K562 (cell line): ENCODE data around the gene NADK. TPM values are rescaled to one million over a fixed set of nuclear protein-coding genes. Genes with fewer than 3 reads are reported as not detected.

Source experiments
- EHMT2 ChIP-seq: fragments of 450-650 bp; IDR thresholded peaks from 2 replicates; pipeline ENCODE4 v1.6.1; 2018; ENCODE audit warnings: antibody characterized with exemption
- ELF4 ChIP-seq: fragments of 450-650 bp; formaldehyde crosslinking; IDR thresholded peaks from 2 replicates; pipeline ENCODE4 v1.4.0; 2022; ENCODE audit warnings: missing genetic modification characterization
- FOS ChIP-seq: IDR thresholded peaks from 3 replicates; pipeline ENCODE4 v1.6.1; 2011; ENCODE audit not compliant: insufficient read length; ENCODE audit errors: extremely low read depth
- GTF2E2 ChIP-seq: fragments of 200-800 bp; sonication (Bioruptor generic); IDR thresholded peaks from 2 replicates; pipeline ENCODE4 v1.6.1; 2016; ENCODE audit warnings: missing genetic modification characterization, missing compliant biosample characterization
- HCFC1 ChIP-seq: IDR thresholded peaks from 2 replicates; pipeline ENCODE4 v1.6.1; 2012; ENCODE audit warnings: low read depth, low read length, improper control_type of control experiment
- HDAC3 ChIP-seq: fragments of 450-650 bp; IDR thresholded peaks from 2 replicates; pipeline ENCODE4 v1.6.1; 2018; ENCODE audit warnings: borderline replicate concordance, mild to moderate bottlenecking, moderate library complexity; ENCODE audit not compliant: partially characterized antibody
- KAT2B ChIP-seq: IDR thresholded peaks from one replicate; pipeline ENCODE4 v1.6.1; 2012; ENCODE audit warnings: low read depth, mild to moderate bottlenecking, control low read depth, inconsistent platforms, low read length, moderate library complexity
- NR4A1 ChIP-seq, 2 experiments: fragments of 250-450 bp in 1 of 2; fragments of 450-650 bp in 1 of 2; sonication (Bioruptor Pico) in 1 of 2; IDR thresholded peaks; 2 replicates each; pipeline versions ENCODE4 v1.4.0 to v1.6.1; 2016 to 2020; ENCODE audit warnings: mild to moderate bottlenecking in 2 of 2, missing compliant biosample characterization in 1 of 2, missing genetic modification characterization in 1 of 2, moderate library complexity in 1 of 2
- NUFIP1 ChIP-seq: fragments of 450-650 bp; IDR thresholded peaks from 2 replicates; pipeline ENCODE4 v1.6.1; 2018; ENCODE audit not compliant: partially characterized antibody
- OTX1 ChIP-seq: fragments of 450-650 bp; formaldehyde crosslinking; IDR thresholded peaks from 2 replicates; pipeline ENCODE4 v1.4.0; 2022; ENCODE audit warnings: mild to moderate bottlenecking
- PHF21A ChIP-seq: fragments of 450-650 bp; IDR thresholded peaks from 2 replicates; pipeline ENCODE4 v1.6.1; 2017; ENCODE audit warnings: low read depth, borderline replicate concordance
- PHTF2 ChIP-seq: fragments of 250-450 bp; sonication (Bioruptor Pico); IDR thresholded peaks from 2 replicates; pipeline ENCODE4 v1.5.0; 2021; ENCODE audit warnings: mild to moderate bottlenecking
- PPARD ChIP-seq: fragments of 250-450 bp; sonication (Bioruptor Pico); IDR thresholded peaks from 2 replicates; pipeline ENCODE4 v1.8.0; 2022; ENCODE audit warnings: inconsistent platforms, mild to moderate bottlenecking, moderate library complexity
- PYGO2 ChIP-seq: fragments of 450-650 bp; IDR thresholded peaks from 2 replicates; pipeline ENCODE4 v1.6.1; 2016; ENCODE audit warnings: mild to moderate bottlenecking, missing genetic modification characterization, moderate library complexity, missing compliant biosample characterization
- RHOXF2B ChIP-seq: fragments of 250-450 bp; sonication (Bioruptor Pico); conservative IDR thresholded peaks from 2 replicates; pipeline ENCODE4 v1.5.1; 2021
- SIN3B ChIP-seq: fragments of 450-650 bp; IDR thresholded peaks from 2 replicates; pipeline ENCODE4 v1.6.1; 2017; ENCODE audit warnings: low read depth, mild to moderate bottlenecking, moderate library complexity
- SNIP1 ChIP-seq: fragments of 450-650 bp; IDR thresholded peaks from 2 replicates; pipeline ENCODE4 v1.7.1; 2017; ENCODE audit warnings: low read depth, mild to moderate bottlenecking
- SRSF7 ChIP-seq: fragments of 200-400 bp; formaldehyde crosslinking; optimal IDR thresholded peaks from 2 replicates; pipeline ENCODE3; 2017; ENCODE audit warnings: mild to moderate bottlenecking, low read depth, low read length
- SUPT5H ChIP-seq: fragments of 450-650 bp; IDR thresholded peaks from 2 replicates; pipeline ENCODE4 v1.6.1; 2016
- YY1 ChIP-seq, 3 experiments: IDR thresholded peaks; 2 replicates each; pipeline ENCODE4 v1.6.1; 2011; ENCODE audit warnings: low read length in 2 of 3, mild to moderate bottlenecking in 2 of 3, moderate library complexity in 2 of 3, borderline replicate concordance in 1 of 3, control low read depth in 1 of 3, low read depth in 1 of 3; ENCODE audit not compliant: insufficient read depth in 3 of 3, insufficient replicate concordance in 2 of 3, control insufficient read depth in 1 of 3, insufficient read length in 1 of 3; ENCODE audit errors: extremely low read depth in 1 of 3
- polyA plus RNA-seq, 8 experiments: library from polyadenylated mRNA; depleted of rRNA in 4 of 8; stranded (reverse) in 5 of 8; unstranded in 3 of 8; fragments of >200 nt; fragmentation: Nextera tagmentation in 2 of 8; fragmentation: Illumina TruSeq in 1 of 8; extraction: Ambion mirVana in 2 of 8; extraction: Trizol in 1 of 8; gene quantifications; 2 replicates each; pipeline versions ENCODE4 v1.2.1 to v1.2.3, GENCODE V29; 2011 to 2014; ENCODE audit warnings: inconsistent platforms in 1 of 8, missing spikeins in 1 of 8
- total RNA-seq, 7 experiments: library from RNA; depleted of rRNA in 6 of 7; stranded (reverse); fragments of >200 nt in 6 of 7; fragmentation: Illumina TruSeq in 2 of 7; extraction: Trizol in 2 of 7; gene quantifications; 2 replicates each; pipeline versions ENCODE4 v1.2.1 to v1.2.3, GENCODE V29; 2011 to 2021; ENCODE audit warnings: low replicate concordance in 1 of 7
- TF ChIP-seq, protein P1 (sequence below): fragments of 250-450 bp; sonication (Bioruptor Pico); IDR thresholded peaks from 2 replicates; pipeline ENCODE4 v1.8.0; 2021; ENCODE audit warnings: borderline replicate concordance, mild to moderate bottlenecking, moderate library complexity; ENCODE audit not compliant: poor library complexity, severe bottlenecking
- TF ChIP-seq, protein P2 (sequence below): IDR thresholded peaks from 2 replicates; pipeline ENCODE4 v1.6.1; 2016; ENCODE audit warnings: missing genetic modification characterization, missing compliant biosample characterization
- TF ChIP-seq, protein P3 (sequence below): sonication (generic); formaldehyde crosslinking; IDR thresholded peaks from 2 replicates; pipeline ENCODE4 v1.8.0; 2022; ENCODE audit warnings: missing genetic modification reagents, mild to moderate bottlenecking, moderate library complexity, borderline replicate concordance
- TF ChIP-seq, protein P4 (sequence below): IDR thresholded peaks from 2 replicates; pipeline ENCODE4 v1.6.1; 2012; ENCODE audit warnings: low read depth, low read length, improper control_type of control experiment, borderline replicate concordance

NADK gene
- total and polyA plus RNA-seq, 9 of the 15 experiments (the other 6 are each of a cell fraction or from before 2014, with no cell fraction given): 1.5 to 135 (median 75.1) TPM

DNA sequence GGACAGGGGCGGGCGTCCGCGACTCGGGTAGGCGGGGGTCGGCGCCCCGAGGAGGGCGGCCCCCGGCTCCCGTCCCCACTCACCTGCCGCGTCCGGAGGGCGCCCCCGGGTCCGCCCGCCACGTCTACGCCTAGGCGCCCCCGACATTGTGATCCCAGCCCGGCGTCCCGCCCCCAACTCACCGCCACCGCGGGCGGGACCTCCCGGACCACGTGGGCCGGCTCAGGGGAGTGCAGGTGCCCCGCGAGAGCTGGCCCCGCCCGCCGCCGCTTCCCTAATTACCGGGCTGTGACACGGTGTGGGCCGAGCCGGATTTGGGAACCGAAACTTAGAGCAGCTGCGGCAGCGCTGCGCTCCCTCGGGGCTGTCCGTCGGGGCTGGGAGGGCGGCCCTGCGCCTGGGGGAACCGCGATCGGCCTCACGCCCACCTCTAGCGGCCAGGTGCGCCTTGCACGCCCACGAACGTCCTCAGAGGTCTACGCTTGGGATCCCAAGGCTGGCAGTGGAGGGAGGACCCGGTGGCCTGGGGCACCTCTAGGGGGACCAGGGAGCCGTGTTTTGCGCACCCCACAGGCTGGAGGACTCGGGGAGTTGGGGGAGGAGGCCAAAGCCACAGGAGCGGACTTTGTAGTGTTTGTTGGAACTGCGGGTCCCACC, 521 bp upstream of the NADK start (continued):
- TF ChIP-seq NUFIP1 (no peak), OTX1 (CRISPR knock-in tag) (no peak), ELF4 (CRISPR knock-in tag) (no peak), EHMT2 (no peak), PPARD (no peak), NR4A1 (CRISPR knock-in tag; IDR thresholded peaks at IDR 0.05) (peak; percentile 52; the same call in 1 of the 2 replicates), NR4A1 (tag; IDR thresholded peaks at IDR 0.05) (no peak), RHOXF2B (CRISPR knock-in tag) (no peak), HCFC1 (no peak), SUPT5H (peak; percentile 73), SIN3B (no peak), SNIP1 (no peak), YY1 (IDR thresholded peaks at IDR 0.05; ENCODE audit: borderline replicate concordance in 1 of 3, control insufficient read depth in 1 of 3, extremely low read depth in 1 of 3, insufficient read depth in 3 of 3, insufficient read length in 1 of 3, insufficient replicate concordance in 2 of 3, low read depth in 1 of 3, low read length in 2 of 3) (no peak), GTF2E2 (tag) (no peak), PHTF2 (no peak), KAT2B (no peak), FOS (no peak), PHF21A (peak; percentile 87; the same call in 1 of the 2 replicates), PYGO2 (no peak), SRSF7 (no peak), HDAC3 (no peak)
- TF ChIP-seq, protein P1, sequence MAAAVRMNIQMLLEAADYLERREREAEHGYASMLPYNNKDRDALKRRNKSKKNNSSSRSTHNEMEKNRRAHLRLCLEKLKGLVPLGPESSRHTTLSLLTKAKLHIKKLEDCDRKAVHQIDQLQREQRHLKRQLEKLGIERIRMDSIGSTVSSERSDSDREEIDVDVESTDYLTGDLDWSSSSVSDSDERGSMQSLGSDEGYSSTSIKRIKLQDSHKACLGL (CRISPR knock-in tag): no peak
- TF ChIP-seq, protein P2, sequence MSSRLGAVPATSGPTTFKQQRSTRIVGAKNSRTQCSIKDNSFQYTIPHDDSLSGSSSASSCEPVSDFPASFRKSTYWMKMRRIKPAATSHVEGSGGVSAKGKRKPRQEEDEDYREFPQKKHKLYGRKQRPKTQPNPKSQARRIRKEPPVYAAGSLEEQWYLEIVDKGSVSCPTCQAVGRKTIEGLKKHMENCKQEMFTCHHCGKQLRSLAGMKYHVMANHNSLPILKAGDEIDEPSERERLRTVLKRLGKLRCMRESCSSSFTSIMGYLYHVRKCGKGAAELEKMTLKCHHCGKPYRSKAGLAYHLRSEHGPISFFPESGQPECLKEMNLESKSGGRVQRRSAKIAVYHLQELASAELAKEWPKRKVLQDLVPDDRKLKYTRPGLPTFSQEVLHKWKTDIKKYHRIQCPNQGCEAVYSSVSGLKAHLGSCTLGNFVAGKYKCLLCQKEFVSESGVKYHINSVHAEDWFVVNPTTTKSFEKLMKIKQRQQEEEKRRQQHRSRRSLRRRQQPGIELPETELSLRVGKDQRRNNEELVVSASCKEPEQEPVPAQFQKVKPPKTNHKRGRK (tag): no peak
- TF ChIP-seq, protein P3, sequence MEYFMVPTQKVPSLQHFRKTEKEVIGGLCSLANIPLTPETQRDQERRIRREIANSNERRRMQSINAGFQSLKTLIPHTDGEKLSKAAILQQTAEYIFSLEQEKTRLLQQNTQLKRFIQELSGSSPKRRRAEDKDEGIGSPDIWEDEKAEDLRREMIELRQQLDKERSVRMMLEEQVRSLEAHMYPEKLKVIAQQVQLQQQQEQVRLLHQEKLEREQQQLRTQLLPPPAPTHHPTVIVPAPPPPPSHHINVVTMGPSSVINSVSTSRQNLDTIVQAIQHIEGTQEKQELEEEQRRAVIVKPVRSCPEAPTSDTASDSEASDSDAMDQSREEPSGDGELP: peak; percentile 90
- TF ChIP-seq, protein P4, sequence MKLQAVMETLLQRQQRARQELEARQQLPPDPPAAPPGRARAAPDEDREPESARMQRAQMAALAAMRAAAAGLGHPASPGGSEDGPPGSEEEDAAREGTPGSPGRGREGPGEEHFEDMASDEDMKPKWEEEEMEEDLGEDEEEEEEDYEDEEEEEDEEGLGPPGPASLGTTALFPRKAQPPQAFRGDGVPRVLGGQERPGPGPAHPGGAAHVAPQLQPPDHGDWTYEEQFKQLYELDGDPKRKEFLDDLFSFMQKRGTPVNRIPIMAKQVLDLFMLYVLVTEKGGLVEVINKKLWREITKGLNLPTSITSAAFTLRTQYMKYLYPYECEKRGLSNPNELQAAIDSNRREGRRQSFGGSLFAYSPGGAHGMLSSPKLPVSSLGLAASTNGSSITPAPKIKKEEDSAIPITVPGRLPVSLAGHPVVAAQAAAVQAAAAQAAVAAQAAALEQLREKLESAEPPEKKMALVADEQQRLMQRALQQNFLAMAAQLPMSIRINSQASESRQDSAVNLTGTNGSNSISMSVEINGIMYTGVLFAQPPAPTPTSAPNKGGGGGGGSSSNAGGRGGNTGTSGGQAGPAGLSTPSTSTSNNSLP: no peak
